CD4-positive, alpha-beta T cell (primary cell): Measurements from ENCODE around the gene C1QTNF9B. TPM values are rescaled to one million over a fixed set of nuclear protein-coding genes. Genes with fewer than 3 reads are reported as not detected.

Experiments
- ATAC-seq: fragments of 200-7000 bp; cut with Tn5 transposase; one replicate; pipeline ENCODE4 v1.10.0; 2022; ENCODE audit warnings: mild to moderate bottlenecking; ENCODE audit not compliant: poor library complexity
- CTCF ChIA-PET: fragments of 350-600 bp; sonication (Branson Sonifier 250); formaldehyde crosslinking; loops from one replicate; lab custom pipeline; 2021; ENCODE audit warnings: antibody characterized with exemption, inconsistent platforms; lab: Charles Lee
- POLR2A ChIA-PET: fragments of 350-600 bp; sonication (Branson Sonifier 250); formaldehyde crosslinking; loops from one replicate; lab custom pipeline; 2021; ENCODE audit warnings: antibody characterized with exemption, inconsistent platforms; lab: Charles Lee
- DNase-seq, 14 experiments: peaks; one replicate each; pipeline ENCODE4 v3.0.0-alpha.2; 2013 to 2020; ENCODE audit warnings: mixed read lengths in 2 of 14
- H3K27ac ChIP-seq, 2 donors: one replicate each; pipeline versions ENCODE4 v1.5.1 to v1.7.0; 2013; ENCODE audit warnings: low read length in 2 of 2, low read depth in 1 of 2, mild to moderate bottlenecking in 1 of 2
- H3K27me3 ChIP-seq, 2 experiments: 1 replicate in 1 of 2; 2 replicates in 1 of 2; pipeline versions ENCODE4 v1.6.1 to v1.7.0; 2013; ENCODE audit warnings: low read length in 2 of 2, control low read depth in 1 of 2, mild to moderate bottlenecking in 1 of 2, moderate library complexity in 1 of 2; ENCODE audit not compliant: insufficient read depth in 2 of 2, control insufficient read depth in 1 of 2
- H3K36me3 ChIP-seq: one replicate; pipeline ENCODE4 v1.6.1; 2013; ENCODE audit warnings: low read length, control low read depth; ENCODE audit not compliant: insufficient read depth
- H3K4me1 ChIP-seq: one replicate; pipeline ENCODE4 v1.6.1; 2013; ENCODE audit warnings: low read length, control low read depth; ENCODE audit not compliant: insufficient read depth
- H3K4me3 ChIP-seq: one replicate; pipeline ENCODE4 v1.5.1; 2013; ENCODE audit warnings: mild to moderate bottlenecking, low read length, moderate library complexity
- H3K9me3 ChIP-seq, 2 experiments: 1 replicate in 1 of 2; 2 replicates in 1 of 2; pipeline versions ENCODE4 v1.6.1 to v1.7.0; 2013; ENCODE audit warnings: low read length in 2 of 2, mild to moderate bottlenecking in 2 of 2, control low read depth in 1 of 2, moderate library complexity in 1 of 2; ENCODE audit not compliant: control insufficient read depth in 1 of 2, insufficient read depth in 1 of 2
- H3K27ac Mint-ChIP-seq: one replicate; pipeline ENCODE4 v1.8.0; 2020; ENCODE audit warnings: mixed read lengths
- H3K27me3 Mint-ChIP-seq: one replicate; pipeline ENCODE4 v1.8.0; 2021; ENCODE audit warnings: mixed read lengths
- H3K36me3 Mint-ChIP-seq: one replicate; pipeline ENCODE4 v1.8.0; 2021; ENCODE audit warnings: low read depth, mixed read lengths
- H3K4me1 Mint-ChIP-seq: one replicate; pipeline ENCODE4 v1.8.0; 2021; ENCODE audit warnings: low read depth, mixed read lengths
- H3K4me3 Mint-ChIP-seq: one replicate; pipeline ENCODE4 v1.8.0; 2020; ENCODE audit warnings: mild to moderate bottlenecking, mixed read lengths
- H3K9me3 Mint-ChIP-seq: one replicate; pipeline ENCODE4 v1.8.0; 2020; ENCODE audit warnings: mixed read lengths
- CTCF ChIP-seq: fragments of 200-600 bp; IDR thresholded peaks from one replicate; pipeline ENCODE4 v1.8.0; 2022; ENCODE audit warnings: antibody characterized with exemption, mild to moderate bottlenecking
- intact Hi-C, 2 experiments: fragments of 100-400 bp; cut with DNase I in 1 of 2; cut with micrococcal nuclease in 1 of 2; formaldehyde crosslinking; loops; one replicate each; pipeline versions ENCODE4 v1.15.1 to v1.9.0; 2023 to 2025; cut with DNase I, micrococcal nuclease
- total RNA-seq, 174 experiments: library from RNA in 2 of 174; stranded (reverse) in 2 of 174; gene quantifications; one replicate each; pipeline ENCODE4 v1.2.3 and lab custom pipeline; 2021 to 2026

Gene C1QTNF9B
- total RNA-seq, 2 experiments from 2014 or later: not detected

GRCh38 chr13:23856008-23856750 lies 41.1 kb downstream of the C1QTNF9B start:
- no peaks in the 10 kb centered on the region for H3K27me3 ChIP-seq
- no peaks in the 10 kb centered on the region for H3K9me3 Mint-ChIP-seq
- TF ChIP-seq CTCF: no peak
- H3K4me1 Mint-ChIP-seq: no peaks in the 10 kb centered on the region
- no peaks in the 10 kb centered on the region for H3K27me3 Mint-ChIP-seq
- no peaks in the 10 kb centered on the region for H3K9me3 ChIP-seq
- no peak overlapping the region for H3K27ac Mint-ChIP-seq
- no peak overlapping the region for H3K27ac ChIP-seq
- no peak overlapping the region for H3K4me3 ChIP-seq
- POLR2A ChIA-PET: no interaction called here
- no peaks in the 10 kb centered on the region for H3K4me1 ChIP-seq
- no peaks in the 10 kb centered on the region for H3K36me3 ChIP-seq
- ATAC-seq (no peak), DNase-seq (no peak)
- H3K36me3 Mint-ChIP-seq: peaks cover 48% of the 10 kb centered on the region
- CTCF ChIA-PET: no interaction called here
- no peak overlapping the region for H3K4me3 Mint-ChIP-seq
- intact Hi-C loops: no loop called here

GRCh38 chr13:23855360-23855759 lies 41.9 kb downstream of the C1QTNF9B start:
- CTCF ChIA-PET: no interaction called here
- no peaks in the 10 kb centered on the region for H3K9me3 ChIP-seq

GRCh38 chr13:23852351-23852750 lies 45.0 kb downstream of the C1QTNF9B start:
- ChIA-PET CTCF (interaction anchor here (0.8 kb wide), 1 partner anchor 41 kb away, joined by 4 read pairs; no protein-coding TSS in a partner anchor), POLR2A (no interaction called here)
- H3K4me1 ChIP-seq: no peaks in the 10 kb centered on the region
- H3K36me3 ChIP-seq: peaks cover 3% of the 10 kb centered on the region
- no peak for ATAC-seq
- H3K27ac ChIP-seq: no peak overlapping the region
- no peak overlapping the region for H3K4me3 Mint-ChIP-seq
- H3K27ac Mint-ChIP-seq: no peak overlapping the region
- no peaks in the 10 kb centered on the region for H3K27me3 Mint-ChIP-seq
- peaks cover 45% of the 10 kb centered on the region for H3K36me3 Mint-ChIP-seq
- no peaks in the 10 kb centered on the region for H3K4me1 Mint-ChIP-seq
- TF ChIP-seq CTCF: no peak
- H3K9me3 Mint-ChIP-seq: no peaks in the 10 kb centered on the region
- no peak for DNase-seq
- intact Hi-C loops: no loop called here
- H3K27me3 ChIP-seq: no peaks in the 10 kb centered on the region
- H3K9me3 ChIP-seq: no peaks in the 10 kb centered on the region
- no peak overlapping the region for H3K4me3 ChIP-seq

More at GRCh38 chr13:23855360-23855759, 41.9 kb downstream of the C1QTNF9B start:
- no peak overlapping the region for H3K4me3 Mint-ChIP-seq
- H3K4me1 ChIP-seq: no peaks in the 10 kb centered on the region
- POLR2A ChIA-PET: no interaction called here
- intact Hi-C loops: no loop called here
- no peaks in the 10 kb centered on the region for H3K27me3 Mint-ChIP-seq
- ATAC-seq (no peak), DNase-seq (no peak)
- no peaks in the 10 kb centered on the region for H3K27me3 ChIP-seq
- H3K4me1 Mint-ChIP-seq: no peaks in the 10 kb centered on the region
- no peak overlapping the region for H3K27ac ChIP-seq
- no peaks in the 10 kb centered on the region for H3K9me3 Mint-ChIP-seq
- H3K36me3 ChIP-seq: no peaks in the 10 kb centered on the region
- no peak for TF ChIP-seq CTCF
- H3K36me3 Mint-ChIP-seq: peaks cover 51% of the 10 kb centered on the region
- no peak overlapping the region for H3K27ac Mint-ChIP-seq
- no peak overlapping the region for H3K4me3 ChIP-seq
